HG03064 (cell line): ENCODE measurements around the gene DENND1B.

Experiments
- ATAC-seq: cut with Tn5 transposase; IDR thresholded peaks from one replicate; pipeline ENCODE4 v1.9.1; 2021; ENCODE audit warnings: low read depth; ENCODE audit not compliant: unreplicated experiment

DENND1B gene

GRCh38 chr1:197688233-197688632 is 87.0 kb downstream of the DENND1B start:
- ATAC-seq: no peak

GRCh38 chr1:197686702-197687355 is 88.5 kb downstream of the DENND1B start:
- ATAC-seq: no peak

GRCh38 chr1:197686231-197686630 is 89.0 kb downstream of the DENND1B start:
- ATAC-seq: no peak

- ATAC-seq: no peak
Measured at GRCh38 chr1:197685785-197686184, 89.5 kb downstream of the DENND1B start.

- no peak for ATAC-seq
Measured at GRCh38 chr1:197683895-197684553, 91.3 kb downstream of the DENND1B start.

- no peak for ATAC-seq
Measured at GRCh38 chr1:197683280-197683679, 92.0 kb downstream of the DENND1B start.

GRCh38 chr1:197680311-197680710 is 95.0 kb downstream of the DENND1B start:
- ATAC-seq: no peak

- no peak for ATAC-seq
Measured at GRCh38 chr1:197677752-197678295, 97.5 kb downstream of the DENND1B start.

GRCh38 chr1:197677313-197677712 is 98.0 kb downstream of the DENND1B start:
- no peak for ATAC-seq

GRCh38 chr1:197675583-197676208 is 99.6 kb downstream of the DENND1B start:
- no peak for ATAC-seq

- no peak for ATAC-seq
Measured at GRCh38 chr1:197674286-197674685, 101.0 kb downstream of the DENND1B start.

GRCh38 chr1:197673292-197673691 is 102.0 kb downstream of the DENND1B start:
- ATAC-seq: no peak

- no peak for ATAC-seq
Measured at GRCh38 chr1:197672347-197672746, 102.9 kb downstream of the DENND1B start.

GRCh38 chr1:197671920-197672319 is 103.4 kb downstream of the DENND1B start:
- no peak for ATAC-seq

GRCh38 chr1:197671140-197671539 is 104.1 kb downstream of the DENND1B start:
- ATAC-seq: no peak

- ATAC-seq: no peak
Measured at GRCh38 chr1:197666769-197667285, 108.5 kb downstream of the DENND1B start.

- ATAC-seq: no peak
Measured at GRCh38 chr1:197664391-197664790, 110.9 kb downstream of the DENND1B start.

- no peak for ATAC-seq
Measured at GRCh38 chr1:197663162-197663953, 111.9 kb downstream of the DENND1B start.

- no peak for ATAC-seq
Measured at GRCh38 chr1:197660389-197660788, 114.9 kb downstream of the DENND1B start.

- ATAC-seq: no peak
Measured at GRCh38 chr1:197659171-197659570, 116.1 kb downstream of the DENND1B start.

GRCh38 chr1:197649188-197649587 is 126.1 kb downstream of the DENND1B start:
- no peak for ATAC-seq
